Epidermal melanocyte (primary cell): ENCODE measurements around the gene AJAP1.

ENCODE experiments used
- DNase-seq: peaks from one replicate; pipeline ENCODE4 v3.0.0; 2011; ENCODE audit warnings: low spot score; ENCODE audit not compliant: insufficient read length

AJAP1 gene

GRCh38 chr1:4805987-4806386 is 151.6 kb downstream of the AJAP1 start:
- DNase-seq, result no peak

- DNase-seq, result no peak
Observed at GRCh38 chr1:4820543-4820942, 166.1 kb downstream of the AJAP1 start.

GRCh38 chr1:4825800-4826450 is 171.5 kb downstream of the AJAP1 start:
- DNase-seq, result no peak

DNA sequence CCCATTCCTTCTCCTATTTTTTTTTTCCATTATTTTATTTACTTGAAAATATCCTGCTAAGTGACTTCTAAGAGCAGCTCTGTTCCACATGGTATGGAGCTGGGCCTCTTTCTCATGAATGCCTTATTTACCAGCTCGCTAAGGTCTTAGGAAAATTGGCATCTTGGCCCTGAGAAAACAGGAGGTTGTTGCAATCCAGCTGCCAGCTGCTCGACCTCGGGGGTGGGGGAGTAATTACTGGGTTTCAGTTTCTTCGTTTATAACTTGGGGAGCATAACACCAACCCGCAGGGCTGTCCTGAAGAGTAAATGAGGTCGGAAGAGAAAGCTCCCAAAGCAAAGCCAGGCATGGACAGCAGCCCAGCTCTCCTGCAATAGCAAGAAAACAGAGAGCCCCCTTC is 176.3 kb downstream of the AJAP1 start:
- no peak for DNase-seq

DNA sequence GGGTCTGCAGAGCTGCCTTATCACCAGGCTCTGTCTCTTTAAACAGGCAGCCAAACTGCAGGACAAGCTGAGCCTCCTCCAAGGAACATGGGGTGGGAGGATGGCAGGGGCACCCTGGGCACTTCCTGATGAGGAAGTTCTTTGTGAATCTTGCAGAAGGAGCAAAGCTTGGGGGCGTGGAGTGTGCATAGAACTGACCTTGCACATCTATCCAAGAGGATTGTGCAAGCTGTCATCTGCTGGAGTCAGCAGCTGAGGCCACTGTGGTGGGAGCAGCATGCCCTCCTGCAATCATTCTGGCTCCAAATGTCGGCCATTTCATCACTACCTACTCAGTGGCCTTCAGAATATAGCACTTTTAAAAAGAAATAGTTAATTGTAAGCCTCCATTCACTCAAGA is 182.2 kb downstream of the AJAP1 start:
- no peak for DNase-seq

- no peak for DNase-seq
Observed at GRCh38 chr1:4837031-4837600, 182.7 kb downstream of the AJAP1 start.

DNA sequence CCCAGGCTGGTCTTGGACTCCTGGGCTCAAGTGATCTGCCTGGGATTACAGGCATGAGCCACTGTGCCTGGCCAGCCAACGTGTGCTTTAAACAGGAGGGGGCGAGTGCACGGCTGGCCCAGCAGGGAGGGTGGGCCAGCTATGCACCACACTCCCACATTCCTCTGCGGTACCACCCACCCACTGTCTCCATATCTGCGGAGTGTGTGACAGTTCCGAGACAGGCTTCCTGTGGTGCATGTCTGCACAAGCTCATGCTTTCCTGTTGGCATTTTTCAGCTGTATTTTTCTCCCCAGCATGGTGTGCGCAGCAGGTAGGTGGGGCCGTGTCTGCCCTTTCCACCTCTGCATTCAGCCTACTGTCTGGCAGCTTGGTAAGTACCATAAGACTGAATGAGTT is 183.3 kb downstream of the AJAP1 start:
- no peak for DNase-seq

DNA sequence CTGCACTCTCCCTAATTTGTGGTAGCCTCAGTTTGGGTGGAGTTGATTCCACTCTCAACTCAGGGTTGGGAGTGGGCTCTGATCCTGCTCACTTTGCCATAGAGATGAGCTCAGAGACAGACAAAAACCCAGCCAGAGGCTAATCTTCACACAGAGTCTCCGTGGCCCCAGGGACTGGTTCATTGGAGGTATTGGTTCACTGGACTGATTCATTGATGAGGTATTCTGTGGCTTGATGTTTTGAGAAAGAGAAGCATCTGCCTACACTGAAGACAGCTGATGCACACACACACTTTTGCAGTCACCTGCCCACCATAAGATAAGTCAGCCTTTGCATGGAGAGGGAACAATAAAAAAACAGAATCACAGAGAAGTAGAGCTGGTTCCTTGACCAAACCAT is 183.8 kb downstream of the AJAP1 start:
- DNase-seq, result no peak
